Ammon's horn (tissue), 1 donor: ENCODE measurements around the gene SHROOM3.
"Not testable (repeated sequence)": the region's sequence is repeated elsewhere in the genome, so short reads cannot be mapped to it uniquely, and the experiment has no call there.

Experiments used
- DNase-seq: peaks from one replicate; pipeline ENCODE4 v3.0.0-alpha.2; 2016; ENCODE audit warnings: low spot score

The SHROOM3 gene

DNA sequence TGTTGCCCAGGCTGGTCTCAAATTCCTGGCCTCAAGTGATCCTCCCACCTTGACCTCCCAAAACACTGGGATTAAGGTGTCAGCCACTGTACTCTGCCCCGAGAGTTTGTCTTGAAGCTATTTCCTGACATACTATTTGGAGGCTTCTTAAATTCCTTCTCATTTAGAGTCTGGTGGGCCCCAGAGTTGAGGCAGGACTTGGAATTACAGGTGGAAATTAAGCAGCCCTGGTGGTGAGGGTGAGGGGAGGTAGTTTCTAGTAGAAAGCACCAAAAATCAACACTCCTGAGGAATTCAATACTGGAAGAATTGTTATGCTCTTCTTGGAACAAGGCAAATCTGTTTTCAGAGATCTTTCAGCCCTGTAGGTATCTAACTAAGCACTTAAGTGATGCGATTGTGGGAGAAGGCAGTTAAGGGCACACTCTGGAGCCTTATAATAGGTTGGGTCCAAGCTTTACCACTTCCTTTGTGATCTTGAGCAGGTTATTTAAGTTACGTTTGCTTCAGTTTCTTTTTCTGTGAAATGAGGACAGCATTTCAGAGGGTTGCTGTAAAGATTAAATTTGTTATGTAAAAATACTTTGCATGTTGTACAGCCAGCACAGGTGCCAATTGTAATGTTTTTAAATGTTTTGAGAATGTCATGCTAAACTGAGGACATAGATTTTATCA, 262.2 kb downstream of the SHROOM3 start:
- no peak for DNase-seq

DNA sequence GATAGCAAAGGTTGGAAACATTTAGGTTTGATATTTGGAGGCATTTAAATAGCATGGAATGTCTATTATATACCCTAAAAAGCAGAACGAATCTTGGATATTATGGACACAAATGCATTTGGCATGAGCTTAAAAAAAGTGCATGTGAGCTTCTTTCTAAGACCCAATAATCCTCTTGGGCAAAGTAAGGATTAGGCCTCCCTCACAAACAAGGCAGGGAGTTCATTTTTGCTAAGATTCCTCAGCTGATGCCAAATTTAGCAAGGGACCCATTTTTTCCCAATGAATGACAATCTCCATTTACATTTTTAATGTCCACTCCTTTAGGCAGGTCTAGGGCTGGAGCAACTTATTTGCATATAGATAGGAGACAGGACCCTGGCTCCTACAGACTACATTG, 263.1 kb downstream of the SHROOM3 start:
- no peak for DNase-seq

DNA sequence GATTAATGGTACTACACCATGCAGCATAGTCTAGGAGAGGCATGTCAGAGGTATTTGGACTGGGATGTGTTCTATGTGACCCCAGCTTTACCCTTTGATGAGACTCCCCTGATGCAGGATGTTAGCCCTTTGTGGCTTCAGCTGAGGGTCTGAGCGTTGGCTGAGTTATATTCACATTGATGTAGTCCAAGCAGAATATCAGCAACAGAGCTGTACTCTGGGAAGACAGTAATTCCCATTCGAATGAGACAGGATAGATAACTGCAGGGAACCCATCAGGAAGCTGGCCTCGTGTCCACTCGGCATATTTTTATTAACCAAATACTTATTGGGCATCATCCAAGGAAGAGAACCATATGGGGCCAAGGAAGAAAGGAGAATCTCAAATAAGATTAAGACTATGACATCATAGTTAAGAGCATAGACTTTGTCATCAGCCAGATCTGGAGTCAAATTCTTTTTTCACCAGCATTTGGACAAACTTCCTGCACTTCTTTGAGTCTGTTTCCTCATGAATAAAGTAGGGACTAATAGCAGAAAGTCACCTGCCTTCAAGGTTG, 264.8 kb downstream of the SHROOM3 start:
- no peak for DNase-seq

DNA sequence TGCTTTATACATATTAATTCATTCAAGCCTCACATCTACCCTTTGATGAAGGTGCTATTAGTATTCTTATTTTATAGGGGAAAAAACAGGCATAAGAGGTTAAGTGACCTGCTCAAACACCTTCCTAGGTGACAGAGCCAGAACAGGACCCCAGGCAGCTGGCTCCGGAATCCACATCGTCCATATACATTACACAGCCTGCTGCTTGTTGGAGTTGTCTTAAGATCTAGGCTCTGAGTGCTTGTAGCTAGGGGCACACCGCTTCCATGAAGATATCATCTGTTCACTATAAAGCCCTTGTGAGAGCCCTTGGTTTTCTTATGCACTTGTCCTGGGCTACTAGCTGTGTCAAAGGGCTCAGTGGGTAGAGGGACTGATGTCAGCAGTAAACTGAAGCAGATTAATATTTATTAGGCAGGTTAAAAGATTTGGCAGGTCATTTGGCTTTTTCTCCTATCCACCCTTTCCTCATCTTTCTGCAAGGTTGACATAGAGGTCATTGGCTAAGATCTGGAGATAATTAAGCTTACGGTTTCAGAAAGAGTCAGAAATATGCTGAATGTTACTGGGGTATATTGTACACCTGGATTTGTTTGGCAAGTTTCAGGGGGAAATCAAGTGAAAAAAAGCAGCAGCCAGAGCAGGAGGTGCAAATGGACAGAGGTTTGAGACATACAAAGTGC, 267.6 kb downstream of the SHROOM3 start:
- DNase-seq = no peak

DNA sequence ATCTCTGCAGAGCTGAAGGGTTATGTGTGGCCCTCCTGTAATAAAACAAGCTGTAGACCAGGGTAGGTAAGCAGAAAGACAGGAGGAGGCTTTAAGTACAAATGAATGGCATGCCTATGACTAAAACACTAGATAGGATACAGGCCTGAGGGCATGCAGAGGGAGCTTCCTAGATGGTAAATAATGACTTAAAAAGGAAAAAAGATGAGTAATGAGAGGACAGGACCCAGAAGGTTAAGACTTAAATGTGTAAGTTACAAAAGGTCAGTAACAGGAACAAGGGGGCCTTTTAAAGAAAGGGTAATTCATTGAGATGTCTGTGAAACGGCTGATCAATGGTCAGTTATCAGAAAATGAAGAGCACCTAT, 268.1 kb downstream of the SHROOM3 start:
- DNase-seq = no peak

DNA sequence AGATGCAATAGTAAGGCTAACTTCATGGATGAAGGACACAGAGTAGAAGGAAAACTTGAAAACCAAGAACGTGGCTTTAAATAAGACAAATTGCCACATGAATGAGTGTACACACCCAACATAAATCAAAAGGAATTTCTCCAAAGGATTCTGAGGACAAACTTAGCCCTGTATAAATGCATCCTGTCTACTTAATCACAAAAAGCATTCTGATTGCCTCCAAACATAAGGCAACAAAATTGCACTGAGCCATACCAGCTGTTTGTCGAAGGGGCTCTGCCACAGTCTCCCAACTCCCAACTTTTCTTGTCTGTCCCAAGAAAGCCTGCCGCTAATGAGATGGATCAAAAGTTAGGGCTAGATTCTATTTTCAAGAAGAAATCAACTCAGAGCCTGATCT, 268.6 kb downstream of the SHROOM3 start:
- no peak for DNase-seq

DNA sequence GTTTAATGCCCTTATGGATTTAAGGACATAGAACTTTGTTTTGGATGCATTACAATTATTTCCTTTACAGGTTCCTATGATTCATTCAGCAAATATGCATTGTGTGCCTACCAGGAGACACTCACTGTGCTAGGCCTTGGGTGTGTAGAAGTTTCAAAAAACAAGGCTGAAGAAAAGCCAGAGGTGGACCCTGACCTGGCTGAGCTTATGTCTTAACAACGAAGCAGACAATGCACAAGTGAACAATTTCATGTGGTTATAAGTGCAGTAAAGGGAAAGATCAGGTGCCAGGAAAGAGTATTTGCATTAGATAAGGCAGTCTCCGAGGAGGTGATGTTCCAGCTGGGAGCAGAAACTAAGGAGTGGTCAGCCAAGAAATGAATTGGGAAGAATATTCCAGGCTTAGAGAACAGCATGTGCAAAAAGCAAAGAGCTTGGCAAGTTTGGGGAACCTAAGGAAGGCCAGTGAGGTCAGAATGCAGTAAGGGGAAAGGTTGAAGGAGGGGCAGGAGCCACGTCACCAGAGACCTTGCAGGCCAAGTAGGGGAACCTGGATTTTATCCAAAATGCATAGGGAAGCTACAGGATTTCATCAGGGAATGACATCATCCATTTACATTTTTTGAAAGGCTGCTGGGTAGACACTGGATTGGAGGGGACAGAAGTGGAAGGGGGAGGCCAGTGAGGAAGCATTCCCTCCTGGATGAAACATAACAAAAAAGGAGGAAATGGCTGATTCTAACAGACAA, 269.3 kb downstream of the SHROOM3 start:
- DNase-seq = no peak

DNA sequence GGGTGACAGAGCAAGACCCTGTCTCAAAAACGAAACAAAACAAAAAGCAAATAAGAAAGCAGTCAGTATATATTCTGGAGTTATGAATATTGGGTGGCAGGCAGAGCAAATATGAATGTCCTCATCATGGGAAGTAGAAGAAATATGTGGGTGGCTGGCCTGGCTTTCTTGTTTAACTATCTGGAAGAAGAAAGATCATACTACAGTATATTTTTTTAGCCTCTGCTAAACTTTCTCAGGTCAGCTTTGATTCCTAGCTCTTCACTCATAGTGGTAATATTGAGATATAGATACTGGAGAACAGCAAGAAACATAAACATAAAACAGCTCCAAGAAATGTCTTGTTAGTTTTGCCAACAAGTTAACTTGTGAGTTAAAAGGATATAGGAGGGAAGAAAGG, 270.4 kb downstream of the SHROOM3 start:
- no peak for DNase-seq

DNA sequence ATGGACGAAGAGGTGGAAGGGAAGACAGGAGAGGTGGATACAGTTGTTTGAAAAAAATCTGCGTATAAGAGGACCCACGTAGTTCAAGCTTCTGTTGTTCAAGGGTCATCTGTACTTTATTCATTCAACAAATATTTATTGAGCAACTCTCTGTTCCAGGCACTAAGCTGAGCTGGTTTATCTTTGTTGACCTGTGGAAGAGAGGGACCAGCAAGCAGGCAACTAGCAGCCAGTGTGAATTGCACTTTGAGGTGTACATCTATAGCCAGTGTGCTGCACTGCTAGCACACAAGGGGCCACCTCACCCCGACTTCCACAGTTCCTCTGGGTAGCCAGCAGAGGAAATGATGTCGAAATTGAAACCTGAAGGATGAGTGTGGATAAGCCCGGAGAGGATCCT, 271.6 kb downstream of the SHROOM3 start:
- no peak for DNase-seq

DNA sequence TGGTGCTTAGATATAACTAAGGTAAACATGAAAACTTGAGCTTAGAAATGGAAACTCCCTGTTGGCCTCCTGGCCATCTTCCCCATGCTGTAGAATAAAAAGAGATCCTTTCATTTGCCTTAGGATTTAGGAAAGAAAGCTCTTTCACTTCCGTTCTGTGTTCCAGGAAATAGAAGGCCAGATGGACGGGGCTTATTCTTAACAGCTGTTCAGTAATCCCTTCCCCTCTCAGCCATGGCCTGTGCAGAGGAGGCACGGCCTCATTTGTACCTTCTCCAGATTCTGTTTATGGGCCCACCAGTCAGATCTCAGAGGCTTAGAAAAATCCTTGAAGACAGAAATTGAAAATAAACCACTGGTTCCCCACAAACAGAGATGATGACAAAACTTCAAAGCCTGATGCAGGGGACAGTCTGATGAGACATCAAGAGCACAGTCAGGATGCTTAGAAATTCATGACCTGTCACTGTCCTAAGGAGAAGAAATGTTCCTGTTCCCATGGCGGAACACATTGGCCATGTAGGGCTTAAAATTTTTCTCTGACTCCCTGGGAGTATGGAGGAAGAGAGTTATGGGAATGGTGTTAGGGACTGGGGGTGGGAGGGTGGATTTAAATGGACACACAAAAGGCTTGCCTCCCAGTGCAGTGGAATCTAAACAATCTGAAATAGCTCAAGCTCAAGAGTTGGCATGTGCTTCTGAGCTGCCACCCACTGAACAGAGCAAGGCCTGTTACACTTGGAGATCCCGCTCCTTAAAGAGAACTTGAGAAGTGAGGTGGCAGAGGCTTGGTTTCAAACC, 274.1 kb downstream of the SHROOM3 start:
- DNase-seq = no peak

DNA sequence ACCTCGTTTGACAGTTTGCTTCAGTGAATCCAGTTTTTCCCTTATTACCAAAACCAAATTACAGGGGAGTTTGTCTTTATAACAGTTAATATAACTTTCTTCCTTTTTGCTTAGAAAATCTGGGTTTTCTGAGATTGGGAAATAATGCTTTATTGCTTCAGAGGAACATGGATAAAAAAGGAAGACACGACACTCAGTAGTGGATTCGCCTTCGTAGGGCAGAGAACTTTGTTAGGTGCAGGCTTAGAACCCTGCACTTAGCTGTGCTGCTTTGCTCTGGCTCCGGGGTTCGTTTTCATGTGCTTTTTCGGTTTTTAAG, 274.7 kb downstream of the SHROOM3 start:
- DNase-seq = no peak

DNA sequence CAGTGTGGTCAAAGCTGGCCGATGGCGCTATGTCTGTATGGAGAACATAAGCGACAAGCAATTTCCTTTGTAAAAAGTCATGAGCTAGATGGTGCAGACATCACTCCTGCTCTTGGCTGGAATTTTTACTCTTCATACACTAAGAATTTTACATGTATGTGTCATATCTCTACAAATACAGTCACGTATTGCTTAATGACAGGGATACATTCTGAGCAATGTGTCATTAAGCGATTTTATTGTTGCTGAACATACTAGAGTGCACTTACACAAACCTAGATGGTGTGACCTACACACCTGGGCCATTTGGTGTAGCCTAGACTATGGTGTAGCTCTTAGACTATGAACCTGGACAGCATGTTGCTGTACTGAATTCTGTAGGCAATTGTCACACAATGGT, 277.5 kb downstream of the SHROOM3 start:
- DNase-seq = no peak

DNA sequence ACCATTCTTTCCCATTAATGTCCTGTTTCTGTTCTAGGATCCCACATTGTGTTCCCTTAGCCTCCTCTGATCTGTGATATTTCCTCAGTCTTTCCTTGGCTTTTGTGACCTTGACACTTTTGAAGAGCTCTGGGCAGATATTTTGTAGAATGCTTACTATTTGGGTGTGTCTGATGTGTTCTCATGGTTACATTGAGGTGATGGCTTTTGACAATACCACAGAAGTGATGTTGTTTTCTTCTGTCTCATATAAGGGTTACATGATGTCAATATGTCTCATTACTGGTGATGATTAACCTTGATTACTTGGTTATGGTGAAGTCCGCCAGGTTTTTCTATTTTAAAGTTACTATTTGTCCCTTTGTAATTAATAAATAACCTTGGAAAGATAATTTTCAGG, 279.2 kb downstream of the SHROOM3 start:
- no peak for DNase-seq

DNA sequence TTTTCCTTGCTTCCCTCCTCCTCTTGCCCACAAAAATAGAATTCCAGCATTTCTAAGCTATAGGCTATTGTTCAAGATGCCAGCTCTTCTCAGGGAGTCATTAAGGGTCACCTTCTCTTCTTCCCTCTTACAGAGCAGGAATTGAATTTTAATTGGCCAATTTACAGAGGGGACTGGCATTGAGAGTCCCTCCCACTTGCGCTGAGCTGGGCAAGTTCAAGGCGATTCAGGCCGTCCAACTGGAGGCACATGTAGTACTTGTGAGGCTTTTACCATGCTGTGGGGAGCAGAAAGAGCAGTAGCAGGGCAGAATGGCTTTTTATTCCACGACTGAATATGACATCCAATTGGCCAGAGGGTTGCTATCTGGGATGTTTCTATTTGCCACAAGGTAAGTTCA, 281.0 kb downstream of the SHROOM3 start:
- no peak for DNase-seq

DNA sequence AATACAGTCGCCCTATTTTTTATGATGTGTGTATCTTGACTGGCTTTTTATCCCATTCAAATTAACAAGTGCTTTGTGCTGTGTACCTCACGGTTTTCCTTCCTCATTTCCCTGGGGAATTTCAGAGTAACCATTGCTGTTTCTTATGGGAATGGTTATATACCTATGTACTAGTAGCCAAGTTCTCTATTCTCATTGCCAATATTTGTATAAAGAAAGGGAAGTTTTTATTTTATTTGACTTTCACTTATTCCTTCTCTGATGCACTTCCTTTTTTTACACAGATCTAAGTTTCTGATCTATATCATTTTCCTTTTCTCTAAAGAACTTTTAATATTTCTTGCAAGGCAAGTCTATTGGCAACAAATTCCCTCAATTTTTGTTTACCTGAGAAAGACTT, 281.6 kb downstream of the SHROOM3 start:
- DNase-seq = no peak

DNA sequence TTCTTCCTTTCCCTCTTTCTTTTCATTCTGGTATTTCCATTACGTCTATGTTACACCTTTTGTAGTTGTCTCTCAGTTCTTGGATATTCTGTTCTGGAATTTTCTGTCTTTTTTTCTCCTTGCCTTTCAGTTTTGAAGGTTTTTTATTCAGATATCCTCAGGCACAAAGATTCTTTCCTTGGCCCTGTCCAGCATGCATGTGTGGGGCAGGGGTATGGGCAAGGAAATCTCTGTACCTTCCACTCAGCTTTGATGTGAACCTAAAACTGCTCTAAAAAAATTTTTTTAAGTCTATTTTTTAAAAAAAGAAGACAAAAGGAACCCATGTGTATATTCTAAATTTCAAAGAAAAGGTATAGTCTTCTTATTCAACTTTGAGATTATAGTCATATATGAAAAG, 282.4 kb downstream of the SHROOM3 start:
- no peak for DNase-seq

DNA sequence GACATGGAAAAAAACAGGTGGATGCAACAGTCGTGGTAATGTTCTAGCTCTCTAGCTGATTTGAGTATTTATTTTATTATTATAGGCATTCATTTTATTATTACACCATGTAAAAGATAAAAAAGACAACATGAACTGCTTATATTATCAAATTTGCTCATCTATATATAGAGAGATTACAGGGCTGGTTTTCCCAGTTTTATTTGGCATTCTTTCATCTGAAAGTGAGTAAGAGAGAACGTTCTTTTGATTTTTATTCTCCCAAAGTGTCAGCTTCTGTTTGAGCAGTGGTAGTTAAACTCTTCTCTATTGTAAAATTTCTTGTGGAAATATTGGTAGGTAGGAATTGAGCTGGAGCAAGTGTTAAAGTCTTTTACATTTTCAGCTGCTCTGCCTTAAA, 283.0 kb downstream of the SHROOM3 start:
- no peak for DNase-seq

DNA sequence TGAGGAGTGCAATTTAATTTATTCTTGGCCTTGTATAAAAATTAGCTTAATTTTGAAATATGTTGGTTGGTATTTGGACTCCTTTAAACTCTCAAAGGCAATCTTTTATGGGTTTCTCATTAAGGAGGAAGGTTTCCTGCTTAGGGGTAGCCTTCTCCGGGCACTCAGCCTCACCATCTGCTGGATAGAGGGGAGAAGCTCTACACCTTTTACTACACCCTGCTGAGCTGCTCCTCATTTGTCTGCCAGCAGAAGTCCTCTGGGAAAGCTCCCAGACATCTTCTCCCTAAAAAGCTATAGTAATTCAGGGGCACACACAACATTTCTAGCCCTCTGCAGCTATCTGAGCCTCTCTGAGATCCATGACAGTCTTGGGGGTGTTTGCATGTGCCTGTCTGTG, 283.8 kb downstream of the SHROOM3 start:
- no peak for DNase-seq

DNA sequence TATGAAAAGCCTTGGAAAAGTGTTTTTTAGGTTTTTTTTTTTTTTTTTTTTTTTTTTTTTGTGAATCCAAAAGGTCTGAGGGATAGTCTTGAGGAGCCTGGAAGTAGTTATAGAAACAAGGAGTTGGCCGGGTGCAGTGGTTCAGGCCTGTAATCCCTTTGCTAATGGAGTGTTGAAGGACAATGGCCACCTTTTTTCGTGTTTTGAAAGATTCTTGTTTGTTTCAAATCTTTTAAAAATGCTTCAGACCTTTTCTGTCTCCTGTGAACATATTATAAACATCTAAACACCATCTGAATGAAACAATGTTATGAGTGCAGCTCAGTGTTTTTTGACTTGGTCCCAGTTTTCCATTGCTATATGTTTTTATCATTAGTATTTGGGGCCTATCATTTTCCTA, 285.1 kb downstream of the SHROOM3 start:
- DNase-seq = no peak

DNA sequence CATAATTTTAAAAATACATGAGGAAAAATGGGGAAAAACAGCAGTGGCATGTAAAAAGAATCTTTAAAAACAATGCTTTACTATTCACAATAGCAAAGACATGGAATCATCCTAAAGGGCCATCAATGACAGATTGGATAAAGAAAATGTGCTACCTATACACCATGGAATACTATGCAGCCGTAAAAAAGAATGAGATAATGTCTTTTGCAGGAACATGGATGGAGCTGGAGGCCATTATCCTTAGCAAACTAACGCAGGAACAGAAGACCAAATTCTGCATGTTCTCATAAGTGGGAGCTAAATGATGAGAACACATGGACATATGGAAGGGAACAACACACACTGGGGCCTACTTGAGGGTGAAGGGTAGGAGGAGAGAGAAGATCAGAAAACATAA, 287.1 kb downstream of the SHROOM3 start:
- DNase-seq = not testable (repeated sequence)

DNA sequence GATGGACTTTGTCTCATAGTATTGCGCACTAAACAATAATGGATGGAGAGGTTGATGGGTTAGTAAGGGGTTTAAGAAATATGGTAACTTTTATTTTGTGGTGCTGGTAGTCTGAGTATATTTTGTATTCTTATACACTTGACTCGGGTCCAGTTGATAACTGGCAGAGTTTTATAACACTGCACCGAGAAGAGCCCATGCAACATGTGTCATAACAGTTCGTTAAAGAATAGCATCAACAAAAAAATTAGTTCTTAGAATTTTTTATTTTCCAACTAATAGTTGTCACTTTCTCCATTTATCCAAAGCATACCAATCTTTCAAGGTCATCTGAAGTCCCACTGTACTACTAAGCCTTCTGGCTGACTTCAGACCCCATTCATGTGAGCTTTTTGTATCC, 287.8 kb downstream of the SHROOM3 start:
- no peak for DNase-seq

DNA sequence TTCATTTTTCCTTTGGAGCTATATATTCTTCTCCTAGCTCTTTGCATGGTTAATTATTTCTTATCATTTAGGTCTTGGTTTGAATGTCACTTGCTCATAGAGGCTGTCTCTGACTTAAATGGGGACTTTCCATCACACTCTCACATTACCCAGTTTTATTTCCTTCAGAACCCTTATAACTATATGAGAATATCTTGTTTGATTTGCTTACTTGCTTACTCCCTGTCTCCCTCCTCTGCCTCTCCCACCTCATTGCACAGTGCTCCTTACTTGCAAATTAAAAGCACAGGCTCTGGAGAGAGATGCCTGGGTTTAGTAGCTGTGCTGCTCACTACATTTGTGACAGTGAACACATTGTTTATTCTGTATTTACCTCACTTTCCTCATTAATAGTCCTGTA, 288.3 kb downstream of the SHROOM3 start:
- no peak for DNase-seq
